A549 (cell line): ENCODE data around the gene ANKRD34A.

Experiments used
- CHD2 ChIP-seq: fragments of 150-350 bp; IDR thresholded peaks from 2 replicates; pipeline ENCODE4 v1.6.1; 2014; ENCODE audit warnings: low read length; ENCODE audit not compliant: partially characterized antibody
- CTCF ChIP-seq: fragments of >200 bp; sonication (Bioruptor Twin); formaldehyde crosslinking; IDR thresholded peaks from 3 replicates; pipeline ENCODE4 v1.5.1; 2016
- MAX ChIP-seq: IDR thresholded peaks from 2 replicates; pipeline ENCODE4 v1.6.1; 2012
- POLR2A ChIP-seq: IDR thresholded peaks from 2 replicates; pipeline ENCODE4 v1.6.1; 2012; ENCODE audit warnings: mild to moderate bottlenecking, low read length

- no peak for TF ChIP-seq CTCF
- no peak for TF ChIP-seq POLR2A
- no peak for TF ChIP-seq MAX
- no peak for TF ChIP-seq CHD2
These were observed 5.0 kb downstream of the ANKRD34A start for GRCh38 chr1:145959333-145959732.
